KBM-7 (cell line): ENCODE results near the gene OR52B6.
"Not testable (repeated sequence)": the region's sequence is repeated elsewhere in the genome, so short reads cannot be mapped to it uniquely, and the experiment has no call there.

Experiments used
- DNase-seq: peaks from one replicate; pipeline ENCODE4 v3.0.0-alpha.2; 2015
- in situ Hi-C: fragments of 300-500 bp; cut with MboI; formaldehyde crosslinking; loops from 2 replicates; pipeline ENCODE4 v1.14.3; 2020; ENCODE audit warnings: low sequenced_read_pairs, low pct_unique_long_range_greater_than_20kb, mixed read lengths

Gene OR52B6

DNA sequence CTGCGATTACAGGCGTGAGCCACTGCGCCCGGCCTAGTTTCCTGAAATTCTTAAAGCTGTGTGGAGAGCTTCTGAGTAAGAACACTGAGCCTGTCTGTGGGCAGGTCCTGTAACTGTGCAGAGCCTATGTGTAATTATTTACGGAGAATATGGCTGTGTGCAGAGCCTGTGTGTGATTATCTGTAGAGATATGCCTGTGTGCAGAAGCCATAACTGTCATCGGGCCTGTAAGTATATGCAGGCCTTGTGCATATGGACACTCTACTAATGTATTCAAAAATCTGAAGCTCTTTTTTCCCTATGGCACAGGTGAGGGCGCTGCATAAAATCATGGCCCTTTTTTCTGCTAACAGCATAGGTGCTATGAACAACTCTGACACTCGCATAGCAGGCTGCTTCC, at the start of gene OR52B6:
TSS of gene OR52B6 (plus strand) at position 301 of the 400 bp plus-strand sequence. CDS start at position 301, 0 bp downstream.
- DNase-seq: no peak
- in situ Hi-C loops: no loop called here

GRCh38 chr11:5531053-5531831, 49.4 kb upstream of the OR52B6 start:
- DNase-seq: no peak
- in situ Hi-C loops: no loop called here

GRCh38 chr11:5534046-5534445, 46.6 kb upstream of the OR52B6 start:
- in situ Hi-C loops: no loop called here
- no peak for DNase-seq

DNA sequence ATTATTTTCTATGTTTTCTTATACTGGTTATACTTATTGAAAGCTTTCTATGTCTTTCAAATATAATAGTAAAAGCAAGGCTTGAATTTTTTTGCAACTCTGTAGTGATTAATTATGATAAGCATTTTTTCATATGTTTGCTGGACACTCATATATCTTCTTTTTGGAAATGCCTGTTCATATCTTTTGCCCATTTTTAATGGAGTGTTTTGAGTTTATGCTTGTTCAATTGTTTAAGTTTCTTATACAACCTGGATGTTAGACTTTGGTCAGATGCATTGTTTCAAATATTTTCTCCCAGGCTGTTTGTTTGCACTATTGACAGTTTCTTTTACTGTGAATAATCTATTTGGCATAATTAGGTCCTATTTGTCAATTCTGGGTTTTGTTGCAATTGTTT, 44.2 kb upstream of the OR52B6 start:
- in situ Hi-C loops: no loop called here

GRCh38 chr11:5541427-5541826, 39.2 kb upstream of the OR52B6 start:
- in situ Hi-C loops: no loop called here
- no peak for DNase-seq

More for the DNA sequence above, 44.2 kb upstream of the OR52B6 start:
- no peak for DNase-seq

DNA sequence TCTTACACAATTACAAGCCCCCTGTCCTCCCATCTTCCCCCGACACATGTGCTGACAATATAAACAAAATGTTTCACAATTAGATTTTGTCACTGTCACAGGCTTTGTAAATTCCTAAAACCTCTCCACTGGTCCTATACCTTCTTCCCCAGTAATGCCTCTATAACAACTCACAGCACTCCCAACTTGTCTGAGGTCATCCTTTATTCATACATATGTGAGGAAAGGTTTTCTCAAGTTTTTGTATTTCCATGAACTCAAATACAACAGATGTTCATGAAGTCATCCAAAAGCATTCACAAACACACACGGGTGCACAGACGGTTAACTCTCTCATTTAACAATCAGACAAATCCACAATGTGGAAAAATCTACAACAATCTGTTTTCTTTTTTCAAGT, 34.2 kb upstream of the OR52B6 start:
- no peak for DNase-seq
- in situ Hi-C loops: no loop called here

DNA sequence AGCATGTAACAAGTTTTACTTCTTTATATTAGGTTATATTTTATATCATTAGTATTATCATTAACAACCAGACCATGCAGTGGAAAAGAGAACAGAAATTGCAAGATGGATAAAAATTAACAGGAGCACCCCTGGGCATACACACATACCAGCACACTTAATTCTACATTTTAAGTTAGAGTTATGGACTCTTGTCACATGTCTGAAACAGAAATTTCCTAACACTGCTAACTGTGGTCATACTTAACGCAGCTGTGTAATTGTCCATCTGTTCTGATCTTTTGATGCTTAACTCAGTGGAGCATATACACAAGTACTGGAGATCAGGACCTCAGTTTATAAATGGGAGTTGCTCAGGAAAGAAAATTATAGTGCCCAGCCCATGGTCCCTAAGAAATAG, 32.7 kb upstream of the OR52B6 start:
- in situ Hi-C loops: no loop called here

GRCh38 chr11:5548440-5548839, 32.2 kb upstream of the OR52B6 start, which contains the start of gene OR52H1:
Gene OR52H1, minus strand, starts transcription at chr11:5548540. Its CDS starts 3,035 bp downstream, at chr11:5545505.
- in situ Hi-C loops: no loop called here

More for the DNA sequence above, 32.7 kb upstream of the OR52B6 start:
- no peak for DNase-seq

GRCh38 chr11:5550440-5551095, 30.1 kb upstream of the OR52B6 start:
- in situ Hi-C loops: no loop called here
- DNase-seq: no peak

More at GRCh38 chr11:5548440-5548839, 32.2 kb upstream of the OR52B6 start, which contains the start of gene OR52H1:
- no peak for DNase-seq

- DNase-seq: no peak
These were observed 27.3 kb upstream of the OR52B6 start for GRCh38 chr11:5553343-5553742.

DNA sequence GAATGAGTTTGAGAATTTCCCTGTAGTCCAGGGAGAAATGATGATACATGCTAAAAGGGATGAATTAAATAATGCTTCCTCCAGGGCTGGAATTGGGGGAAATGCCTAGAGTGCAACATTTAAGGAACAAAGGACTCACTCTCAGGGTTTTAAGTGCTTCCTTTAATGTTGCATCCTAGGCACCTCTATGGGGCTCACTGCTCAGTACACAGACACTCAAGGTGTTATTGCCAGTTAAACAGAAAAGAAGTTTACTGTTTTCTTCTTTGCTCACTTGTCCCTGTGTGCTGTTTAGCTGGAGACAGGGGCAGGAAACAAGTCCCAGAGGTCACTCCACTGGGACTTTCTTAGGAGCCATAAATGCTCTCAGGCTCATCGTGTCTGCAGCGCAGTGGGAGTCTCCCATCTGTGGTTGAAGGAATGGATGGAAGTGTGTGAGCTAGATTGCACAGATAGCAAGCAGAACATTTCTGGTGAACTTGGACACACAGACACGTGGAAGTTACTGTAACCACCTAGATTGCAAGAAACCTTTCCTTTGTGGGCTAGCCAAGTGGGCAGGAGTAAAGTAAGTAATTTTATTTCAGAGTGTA, 24.0 kb upstream of the OR52B6 start:
- in situ Hi-C loops: no loop called here
- DNase-seq: no peak

More at GRCh38 chr11:5553343-5553742, 27.3 kb upstream of the OR52B6 start:
- in situ Hi-C loops: no loop called here

GRCh38 chr11:5557751-5558150, 22.9 kb upstream of the OR52B6 start:
- DNase-seq: no peak
- in situ Hi-C loops: no loop called here

- in situ Hi-C loops: no loop called here
- DNase-seq: peak; percentile 1
These were observed 16.2 kb upstream of the OR52B6 start for GRCh38 chr11:5564259-5565019.

DNA sequence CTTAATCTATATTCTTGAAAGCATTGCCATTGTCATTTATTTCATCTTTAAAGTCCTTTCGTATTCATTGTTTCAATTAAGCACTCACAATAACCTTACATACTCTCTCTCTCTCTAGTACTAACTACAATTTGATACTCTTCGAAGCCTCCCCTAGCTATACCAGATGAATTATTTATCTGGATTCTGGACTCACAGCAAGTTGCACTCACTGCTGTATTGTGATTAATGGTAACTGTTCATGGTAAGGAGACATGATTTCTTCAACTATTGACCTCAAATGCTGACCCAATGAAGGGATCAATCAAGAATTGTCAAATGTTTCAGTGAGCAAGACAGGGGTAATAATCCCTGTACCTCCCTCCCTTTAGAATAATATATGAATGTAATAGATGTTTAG, 6.0 kb upstream of the OR52B6 start:
- no peak for DNase-seq
- in situ Hi-C loops: no loop called here

GRCh38 chr11:5575152-5575551, 5.5 kb upstream of the OR52B6 start:
- in situ Hi-C loops: no loop called here
- DNase-seq: no peak

DNA sequence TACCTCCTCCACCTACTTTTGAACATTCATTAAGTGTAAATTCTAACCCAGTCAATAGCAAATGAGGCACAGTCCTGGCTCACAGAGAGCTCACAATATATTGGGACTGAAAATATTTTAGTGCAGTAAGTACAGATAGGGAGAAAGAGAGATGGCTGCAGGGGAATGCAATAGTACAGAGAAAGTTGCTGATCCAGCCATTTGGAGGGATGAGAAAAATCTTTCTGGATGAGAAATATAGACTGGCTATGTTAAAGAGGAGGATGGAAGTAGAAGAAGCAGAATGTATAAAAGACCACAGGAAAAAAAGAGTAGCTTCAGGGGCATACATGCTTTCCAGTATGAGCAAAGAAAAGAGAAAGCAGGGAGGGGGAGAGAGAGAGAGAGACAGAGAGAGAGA, 3.6 kb upstream of the OR52B6 start:
- in situ Hi-C loops: no loop called here
- DNase-seq: no peak

- in situ Hi-C loops: no loop called here
- no peak for DNase-seq
These were observed 337 bp downstream of the OR52B6 start for GRCh38 chr11:5581014-5581413.

- DNase-seq, in situ Hi-C loops: not testable (repeated sequence)
These were observed 3.8 kb downstream of the OR52B6 start for GRCh38 chr11:5584458-5584857.

DNA sequence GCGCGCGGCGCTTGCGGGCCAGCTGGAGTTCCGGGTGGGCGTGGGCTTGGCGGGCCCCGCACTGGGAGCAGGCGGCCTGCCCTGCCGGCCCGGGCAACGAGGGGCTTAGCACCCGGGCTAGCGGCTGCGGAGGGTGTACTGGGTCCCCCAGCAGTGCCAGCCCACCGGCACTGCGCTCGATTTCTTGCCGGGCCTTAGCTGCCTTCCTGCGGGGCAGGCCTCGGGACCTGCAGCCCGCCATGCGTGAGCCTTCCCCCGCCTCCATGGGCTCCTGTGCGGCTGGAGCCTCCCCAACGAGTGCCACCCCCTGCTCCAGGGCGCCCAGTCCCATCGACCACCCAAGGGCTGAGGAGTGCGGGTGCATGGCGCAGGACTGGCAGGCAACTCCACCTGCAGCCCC, 9.2 kb downstream of the OR52B6 start:
- DNase-seq, in situ Hi-C loops: not testable (repeated sequence)
